HL-60 (cell line): Measurements from ENCODE around the gene MDM4.

Experiments
- DNase-seq, 2 experiments: peaks; one replicate each; pipeline ENCODE4 v3.0.0-alpha.2; 2010 to 2020; ENCODE audit warnings: low read depth in 1 of 2, low spot score in 1 of 2
- H3K27ac ChIP-seq: fragments of 250-450 bp; sonication (Bioruptor Pico); replicated peaks from 2 replicates; pipeline ENCODE4 v1.5.1; 2020; ENCODE audit warnings: mild to moderate bottlenecking, moderate library complexity
- H3K27me3 ChIP-seq: fragments of 250-450 bp; sonication (Bioruptor Pico); 2 replicates; pipeline ENCODE4 v1.5.1; 2021; ENCODE audit warnings: mild to moderate bottlenecking, moderate library complexity; ENCODE audit not compliant: insufficient read depth, poor library complexity, severe bottlenecking
- H3K4me3 ChIP-seq: replicated peaks from 2 replicates; pipeline ENCODE4 v1.5.1; 2011; ENCODE audit warnings: mild to moderate bottlenecking, control low read depth, low read length; ENCODE audit not compliant: insufficient read depth
- GABPA ChIP-seq: IDR thresholded peaks from 2 replicates; pipeline ENCODE4 v1.6.1; 2012; ENCODE audit warnings: low read depth
- POLR2AphosphoS5 ChIP-seq: IDR thresholded peaks from 2 replicates; pipeline ENCODE4 v1.6.1; 2012; ENCODE audit warnings: low read depth
- SPI1 ChIP-seq: IDR thresholded peaks from 2 replicates; pipeline ENCODE4 v1.6.1; 2012; ENCODE audit warnings: low read depth, mild to moderate bottlenecking, borderline replicate concordance
- TF ChIP-seq, protein P1 (sequence below): IDR thresholded peaks from one replicate; pipeline ENCODE4 v1.5.1; 2011; ENCODE audit warnings: low read length, control low read depth, inconsistent platforms; ENCODE audit not compliant: insufficient read depth
- TF ChIP-seq, protein P2 (sequence below): IDR thresholded peaks from 2 replicates; pipeline ENCODE4 v1.6.1; 2012; ENCODE audit warnings: low read depth; ENCODE audit not compliant: insufficient replicate concordance

Gene MDM4

DNA sequence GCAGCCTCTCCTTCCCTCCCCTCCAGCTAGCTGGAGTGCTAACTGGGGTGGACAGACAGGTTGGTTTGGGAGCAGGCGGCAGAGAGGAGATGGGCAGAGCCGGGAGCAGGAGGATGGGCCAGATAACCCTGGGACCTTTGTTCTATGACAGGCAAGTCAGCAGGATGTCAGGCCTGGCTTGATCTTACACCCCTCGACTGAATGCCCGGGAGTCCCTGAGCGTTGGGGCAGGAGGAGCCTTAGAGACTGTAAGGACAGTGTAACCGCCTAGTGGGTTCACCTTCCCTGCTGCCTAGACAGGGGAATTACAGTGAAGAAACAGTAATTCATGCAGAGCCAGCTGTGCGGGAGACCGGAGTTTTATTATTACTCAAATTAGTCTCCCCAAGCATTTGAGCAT, 60.2 kb downstream of the MDM4 start:
- Histone ChIP-seq H3K4me3 (no peak overlapping the region), H3K27ac (no peak overlapping the region), H3K27me3 (no peaks in the 10 kb centered on the region)
- TF ChIP-seq, protein P1, sequence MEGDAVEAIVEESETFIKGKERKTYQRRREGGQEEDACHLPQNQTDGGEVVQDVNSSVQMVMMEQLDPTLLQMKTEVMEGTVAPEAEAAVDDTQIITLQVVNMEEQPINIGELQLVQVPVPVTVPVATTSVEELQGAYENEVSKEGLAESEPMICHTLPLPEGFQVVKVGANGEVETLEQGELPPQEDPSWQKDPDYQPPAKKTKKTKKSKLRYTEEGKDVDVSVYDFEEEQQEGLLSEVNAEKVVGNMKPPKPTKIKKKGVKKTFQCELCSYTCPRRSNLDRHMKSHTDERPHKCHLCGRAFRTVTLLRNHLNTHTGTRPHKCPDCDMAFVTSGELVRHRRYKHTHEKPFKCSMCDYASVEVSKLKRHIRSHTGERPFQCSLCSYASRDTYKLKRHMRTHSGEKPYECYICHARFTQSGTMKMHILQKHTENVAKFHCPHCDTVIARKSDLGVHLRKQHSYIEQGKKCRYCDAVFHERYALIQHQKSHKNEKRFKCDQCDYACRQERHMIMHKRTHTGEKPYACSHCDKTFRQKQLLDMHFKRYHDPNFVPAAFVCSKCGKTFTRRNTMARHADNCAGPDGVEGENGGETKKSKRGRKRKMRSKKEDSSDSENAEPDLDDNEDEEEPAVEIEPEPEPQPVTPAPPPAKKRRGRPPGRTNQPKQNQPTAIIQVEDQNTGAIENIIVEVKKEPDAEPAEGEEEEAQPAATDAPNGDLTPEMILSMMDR: no peak
- TF ChIP-seq GABPA (no peak), SPI1 (no peak), POLR2AphosphoS5 (no peak)
- TF ChIP-seq, protein P2, sequence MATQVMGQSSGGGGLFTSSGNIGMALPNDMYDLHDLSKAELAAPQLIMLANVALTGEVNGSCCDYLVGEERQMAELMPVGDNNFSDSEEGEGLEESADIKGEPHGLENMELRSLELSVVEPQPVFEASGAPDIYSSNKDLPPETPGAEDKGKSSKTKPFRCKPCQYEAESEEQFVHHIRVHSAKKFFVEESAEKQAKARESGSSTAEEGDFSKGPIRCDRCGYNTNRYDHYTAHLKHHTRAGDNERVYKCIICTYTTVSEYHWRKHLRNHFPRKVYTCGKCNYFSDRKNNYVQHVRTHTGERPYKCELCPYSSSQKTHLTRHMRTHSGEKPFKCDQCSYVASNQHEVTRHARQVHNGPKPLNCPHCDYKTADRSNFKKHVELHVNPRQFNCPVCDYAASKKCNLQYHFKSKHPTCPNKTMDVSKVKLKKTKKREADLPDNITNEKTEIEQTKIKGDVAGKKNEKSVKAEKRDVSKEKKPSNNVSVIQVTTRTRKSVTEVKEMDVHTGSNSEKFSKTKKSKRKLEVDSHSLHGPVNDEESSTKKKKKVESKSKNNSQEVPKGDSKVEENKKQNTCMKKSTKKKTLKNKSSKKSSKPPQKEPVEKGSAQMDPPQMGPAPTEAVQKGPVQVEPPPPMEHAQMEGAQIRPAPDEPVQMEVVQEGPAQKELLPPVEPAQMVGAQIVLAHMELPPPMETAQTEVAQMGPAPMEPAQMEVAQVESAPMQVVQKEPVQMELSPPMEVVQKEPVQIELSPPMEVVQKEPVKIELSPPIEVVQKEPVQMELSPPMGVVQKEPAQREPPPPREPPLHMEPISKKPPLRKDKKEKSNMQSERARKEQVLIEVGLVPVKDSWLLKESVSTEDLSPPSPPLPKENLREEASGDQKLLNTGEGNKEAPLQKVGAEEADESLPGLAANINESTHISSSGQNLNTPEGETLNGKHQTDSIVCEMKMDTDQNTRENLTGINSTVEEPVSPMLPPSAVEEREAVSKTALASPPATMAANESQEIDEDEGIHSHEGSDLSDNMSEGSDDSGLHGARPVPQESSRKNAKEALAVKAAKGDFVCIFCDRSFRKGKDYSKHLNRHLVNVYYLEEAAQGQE: no peak
- DNase-seq: no peak

DNA sequence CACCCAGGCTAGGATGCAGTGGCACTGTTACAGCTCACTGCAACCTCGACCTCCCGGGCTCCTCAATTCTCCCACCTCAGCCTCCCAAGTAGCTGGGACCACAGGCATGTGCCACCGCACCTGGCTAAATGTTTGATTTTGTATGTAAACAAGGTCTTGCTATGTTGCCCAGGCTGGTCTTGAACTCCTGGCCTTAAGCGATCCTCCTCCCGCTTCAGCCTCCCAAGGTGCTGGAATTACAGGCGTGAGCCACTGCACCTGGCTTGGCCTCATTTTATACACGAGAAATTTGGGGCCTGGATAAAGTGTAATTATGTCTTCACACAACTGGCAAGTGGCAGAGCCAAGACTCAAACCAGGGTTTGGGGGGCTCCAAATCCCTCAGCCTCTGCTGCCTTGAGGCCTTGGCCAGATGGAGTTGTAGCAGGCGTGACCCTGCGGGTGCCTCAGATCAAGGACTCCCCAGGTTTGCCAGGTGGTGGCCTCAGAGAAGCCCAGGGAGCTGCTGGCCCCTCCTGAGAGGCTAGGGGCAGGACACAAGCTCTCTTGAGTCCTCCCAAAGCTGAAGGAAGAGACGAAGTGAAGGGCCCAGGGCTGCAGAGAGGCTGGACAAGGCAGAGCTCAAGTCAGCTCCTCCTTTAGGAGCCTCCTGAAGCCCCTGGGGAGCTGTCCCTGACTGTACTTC, 61.7 kb downstream of the MDM4 start:
- TF ChIP-seq, protein P2: no peak
- TF ChIP-seq SPI1 (no peak), POLR2AphosphoS5 (no peak), GABPA (no peak)
- TF ChIP-seq, protein P1: no peak
- DNase-seq: no peak
- no peak overlapping the region for H3K27ac ChIP-seq
- H3K4me3 ChIP-seq: no peak overlapping the region
- H3K27me3 ChIP-seq: no peaks in the 10 kb centered on the region

DNA sequence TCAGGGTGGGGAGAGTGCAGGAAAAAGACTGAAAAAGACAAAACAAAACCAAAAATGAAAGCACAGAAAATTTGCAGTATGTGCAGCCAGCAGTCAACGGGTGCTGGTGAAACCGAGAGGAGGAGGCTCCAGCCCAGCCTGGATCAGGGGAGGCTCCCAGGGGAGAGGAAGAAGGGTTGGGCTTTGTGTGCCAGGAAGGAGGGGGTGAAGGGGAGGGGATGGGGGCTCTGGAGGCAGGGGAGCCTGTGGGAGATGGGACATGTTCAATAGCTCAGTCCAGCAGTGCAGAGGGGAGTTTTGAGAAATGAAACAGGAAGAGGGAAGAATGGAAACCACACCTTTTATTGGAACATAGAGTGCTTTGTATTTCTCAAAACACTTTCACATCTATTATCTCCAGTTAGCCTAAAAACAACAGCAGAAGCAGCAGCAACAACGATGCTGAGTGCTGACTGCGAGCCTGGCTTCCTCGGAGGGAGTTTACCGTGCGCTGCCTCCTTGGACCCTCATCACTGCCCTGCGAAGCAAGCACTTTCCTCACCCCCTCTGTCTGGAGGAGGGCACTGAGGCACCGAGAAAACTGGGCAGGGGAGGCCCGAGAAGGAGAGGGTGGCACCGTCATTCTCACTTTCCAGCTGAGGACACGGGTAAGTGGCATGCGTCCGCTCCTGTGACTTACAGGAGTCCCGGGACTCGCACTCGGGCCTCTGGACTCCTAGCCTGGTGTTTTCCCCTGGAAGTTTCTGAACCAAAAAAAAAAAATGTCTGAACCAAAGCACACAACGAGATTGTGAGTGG, 62.9 kb downstream of the MDM4 start:
- Histone ChIP-seq H3K27me3 (no peaks in the 10 kb centered on the region), H3K27ac (no peak overlapping the region)

More for the DNA sequence above, 62.9 kb downstream of the MDM4 start:
- H3K4me3 ChIP-seq: no peak overlapping the region
- DNase-seq: no peak
- no peak for TF ChIP-seq GABPA
- TF ChIP-seq, protein P2: no peak
- TF ChIP-seq, protein P1: no peak
- no peak for TF ChIP-seq SPI1
- TF ChIP-seq POLR2AphosphoS5: no peak
